ENCODE results near the gene ESYT3. TPM values are rescaled to one million over a fixed set of nuclear protein-coding genes. Genes with fewer than 3 reads are reported as not detected.

The ESYT3 gene, protein sequence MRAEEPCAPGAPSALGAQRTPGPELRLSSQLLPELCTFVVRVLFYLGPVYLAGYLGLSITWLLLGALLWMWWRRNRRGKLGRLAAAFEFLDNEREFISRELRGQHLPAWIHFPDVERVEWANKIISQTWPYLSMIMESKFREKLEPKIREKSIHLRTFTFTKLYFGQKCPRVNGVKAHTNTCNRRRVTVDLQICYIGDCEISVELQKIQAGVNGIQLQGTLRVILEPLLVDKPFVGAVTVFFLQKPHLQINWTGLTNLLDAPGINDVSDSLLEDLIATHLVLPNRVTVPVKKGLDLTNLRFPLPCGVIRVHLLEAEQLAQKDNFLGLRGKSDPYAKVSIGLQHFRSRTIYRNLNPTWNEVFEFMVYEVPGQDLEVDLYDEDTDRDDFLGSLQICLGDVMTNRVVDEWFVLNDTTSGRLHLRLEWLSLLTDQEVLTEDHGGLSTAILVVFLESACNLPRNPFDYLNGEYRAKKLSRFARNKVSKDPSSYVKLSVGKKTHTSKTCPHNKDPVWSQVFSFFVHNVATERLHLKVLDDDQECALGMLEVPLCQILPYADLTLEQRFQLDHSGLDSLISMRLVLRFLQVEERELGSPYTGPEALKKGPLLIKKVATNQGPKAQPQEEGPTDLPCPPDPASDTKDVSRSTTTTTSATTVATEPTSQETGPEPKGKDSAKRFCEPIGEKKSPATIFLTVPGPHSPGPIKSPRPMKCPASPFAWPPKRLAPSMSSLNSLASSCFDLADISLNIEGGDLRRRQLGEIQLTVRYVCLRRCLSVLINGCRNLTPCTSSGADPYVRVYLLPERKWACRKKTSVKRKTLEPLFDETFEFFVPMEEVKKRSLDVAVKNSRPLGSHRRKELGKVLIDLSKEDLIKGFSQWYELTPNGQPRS
- 0.61 to 0.87 TPM (median 0.68 TPM) in 5 replicates for total RNA-seq (2022; extraction: Qiagen RNA extraction; ENCODE audit: low read depth)

DNA sequence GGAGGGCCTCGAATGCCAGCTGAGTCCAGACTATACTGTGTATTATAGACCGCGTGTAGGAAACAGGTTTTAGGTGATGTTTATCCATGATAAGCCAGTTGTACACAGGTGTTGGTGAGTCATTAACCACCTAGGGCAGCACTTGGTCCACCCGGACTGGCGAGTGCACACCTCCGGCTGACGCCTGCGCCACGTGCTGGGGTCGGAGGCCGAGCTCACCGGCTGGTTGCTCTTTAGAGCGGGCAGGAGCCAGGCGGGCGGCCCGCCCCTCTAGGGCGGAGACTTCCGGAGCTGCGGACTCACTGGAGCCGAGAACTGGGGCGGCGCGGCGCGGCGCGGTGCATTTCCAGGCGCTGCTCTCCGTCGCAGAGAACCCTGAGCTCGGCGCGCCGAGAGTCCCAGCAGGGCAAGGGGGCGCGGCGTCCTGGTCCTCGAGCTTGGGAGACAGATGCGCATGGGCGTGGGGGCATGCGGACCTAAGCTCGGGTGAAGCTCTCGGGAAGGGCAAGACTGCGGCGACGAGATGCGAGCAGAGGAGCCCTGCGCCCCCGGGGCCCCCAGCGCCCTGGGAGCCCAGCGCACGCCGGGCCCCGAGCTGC, at the start of gene ESYT3:
TSS of gene ESYT3 (plus strand) at position 341 of the 599 bp plus-strand sequence. CDS start at position 524, 183 bp downstream.

Other genes with a start within 250 kb of the ESYT3 start
- 20.5 to 28.2 TPM (median 22.9 TPM) in 5 replicates for gene ARMC8, start 247.3 kb upstream of the ESYT3 start, total RNA-seq (2022; extraction: Qiagen RNA extraction; ENCODE audit: low read depth)
- gene NME9, start 104.8 kb upstream of the ESYT3 start, total RNA-seq (2022; extraction: Qiagen RNA extraction; ENCODE audit: low read depth): not detected in 5 replicates
- gene MRAS, start 86.0 kb upstream of the ESYT3 start, total RNA-seq (2022; extraction: Qiagen RNA extraction; ENCODE audit: low read depth): 8.2 to 10.2 TPM (median 9.1 TPM) in 5 replicates
- gene CEP70, start 159.6 kb downstream of the ESYT3 start, total RNA-seq (2022; extraction: Qiagen RNA extraction; ENCODE audit: low read depth): 6.0 to 8.1 TPM (median 6.1 TPM) in 5 replicates
- gene FAIM, start 174.2 kb downstream of the ESYT3 start, total RNA-seq (2022; extraction: Qiagen RNA extraction; ENCODE audit: low read depth): 18.5 to 23.7 TPM (median 21.0 TPM) in 5 replicates

Measured in A549 treated with CpdA at 1 μM for 4 hours (cell line).